HCT116 (cell line): ENCODE measurements around the gene AGRP. TPM values are rescaled to one million over a fixed set of nuclear protein-coding genes. Genes with fewer than 3 reads are reported as not detected.

Experiments
- ATAC-seq: fragments of 200-7000 bp; cut with Tn5 transposase; 2 replicates; pipeline ENCODE4 v1.9.1; 2020; ENCODE audit warnings: mild to moderate bottlenecking, moderate library complexity
- BruUV-seq: library from RNA; stranded (reverse); fragments of 400-500 nt; replicated peaks from 2 replicates; lab custom pipeline; 2021; lab: Mats Ljungman, UMichigan
- CTCF ChIA-PET: fragments of 300-600 bp; sonication (Branson Sonifier 250); formaldehyde crosslinking; loops from one replicate; lab custom pipeline; 2021; ENCODE audit warnings: antibody characterized with exemption; lab: Charles Lee
- POLR2A ChIA-PET: fragments of 300-600, 350-600 bp; sonication (Branson Sonifier 250); formaldehyde crosslinking; loops from one replicate; lab custom pipeline; 2021; ENCODE audit warnings: antibody characterized with exemption; lab: Charles Lee
- RAD21 ChIA-PET, 2 experiments: fragments of 300-600 bp; sonication (Branson Sonifier 250); formaldehyde crosslinking; loops; one replicate each; lab custom pipeline; 2023; ENCODE audit warnings: low total read pairs in 2 of 2; ENCODE audit not compliant: uncharacterized antibody in 2 of 2, unreplicated experiment in 2 of 2, low non-redundant PET in 1 of 2; lab: Charles Lee
- DNase-seq: peaks from one replicate; pipeline ENCODE4 v3.0.0-alpha.2; 2010; ENCODE audit warnings: low read depth, low spot score
- H2AFZ ChIP-seq: fragments of 200-600 bp; shearing (Covaris generic), sonication (generic); 2 replicates; pipeline ENCODE4 v1.6.1; 2017; ENCODE audit warnings: low read depth, mixed run types, mixed read lengths, antibody characterized with exemption, low read length; ENCODE audit not compliant: poor library complexity, severe bottlenecking
- H3K27ac ChIP-seq: 2 replicates; pipeline ENCODE4 v1.5.1; 2012; ENCODE audit warnings: low read depth, low read length
- H3K27me3 ChIP-seq: fragments of 200-600 bp; sonication (generic); 2 replicates; pipeline ENCODE4 v1.6.1; 2016; ENCODE audit warnings: mixed run types, low read length, mixed read lengths; ENCODE audit not compliant: insufficient read depth
- H3K36me3 ChIP-seq, 2 experiments: fragments of 200-500 bp in 1 of 2; fragments of 200-600 bp in 1 of 2; sonication (Bioruptor generic) in 1 of 2; sonication (generic) in 1 of 2; 2 replicates each; pipeline versions ENCODE4 v1.5.1 to v1.6.1; 2014 to 2016; ENCODE audit warnings: low read length in 2 of 2, inconsistent platforms in 1 of 2, mixed read lengths in 1 of 2, mixed run types in 1 of 2; ENCODE audit not compliant: insufficient read depth in 2 of 2, control insufficient read depth in 1 of 2
- H3K4me1 ChIP-seq, 2 experiments: fragments of 200-600 bp in 1 of 2; sonication (generic) in 1 of 2; 2 replicates each; pipeline versions ENCODE4 v1.5.1 to v1.6.1; 2012 to 2017; ENCODE audit warnings: low read length in 2 of 2, inconsistent platforms in 1 of 2, mild to moderate bottlenecking in 1 of 2, mixed read lengths in 1 of 2, mixed run types in 1 of 2, moderate library complexity in 1 of 2; ENCODE audit not compliant: insufficient read depth in 2 of 2, control insufficient read depth in 1 of 2
- H3K4me2 ChIP-seq: fragments of 200-600 bp; sonication (generic); 2 replicates; pipeline ENCODE4 v1.6.1; 2017; ENCODE audit warnings: mixed run types, low read length, mixed read lengths
- H3K4me3 ChIP-seq, 2 experiments: fragments of 200-600 bp in 1 of 2; sonication (generic) in 1 of 2; replicated peaks in 1 of 2; 2 replicates each; pipeline ENCODE4 v1.5.1; 2011 to 2016; ENCODE audit warnings: low read length in 2 of 2, control low read depth in 1 of 2, low read depth in 1 of 2, mild to moderate bottlenecking in 1 of 2, mixed read lengths in 1 of 2, mixed run types in 1 of 2
- H3K79me2 ChIP-seq: fragments of 200-600 bp; sonication (generic); 2 replicates; pipeline ENCODE4 v1.6.1; 2017; ENCODE audit warnings: mild to moderate bottlenecking, mixed run types, low read length, moderate library complexity, mixed read lengths; ENCODE audit not compliant: insufficient read depth
- H3K9ac ChIP-seq: fragments of 200-600 bp; sonication (generic); 2 replicates; pipeline ENCODE4 v1.6.1; 2016; ENCODE audit warnings: low read length, mixed read lengths
- H3K9me2 ChIP-seq: fragments of 200-600 bp; sonication (generic), shearing (Covaris generic); 2 replicates; pipeline ENCODE4 v1.6.1; 2017; ENCODE audit warnings: mixed run types, mild to moderate bottlenecking, moderate library complexity; ENCODE audit not compliant: insufficient read depth
- H3K9me3 ChIP-seq, 2 experiments: fragments of 200-500 bp in 1 of 2; fragments of 200-600 bp in 1 of 2; sonication (Bioruptor generic) in 1 of 2; sonication (generic) in 1 of 2; 2 replicates each; pipeline ENCODE4 v1.6.1; 2014 to 2017; ENCODE audit warnings: low read length in 2 of 2, mixed read lengths in 2 of 2, inconsistent platforms in 1 of 2, low read depth in 1 of 2, mild to moderate bottlenecking in 1 of 2, mixed run types in 1 of 2, moderate library complexity in 1 of 2; ENCODE audit not compliant: control insufficient read depth in 1 of 2, insufficient read depth in 1 of 2
- H4K20me1 ChIP-seq: fragments of 200-600 bp; sonication (generic), shearing (Covaris generic); 2 replicates; pipeline ENCODE4 v1.6.1; 2017; ENCODE audit warnings: mixed run types, mild to moderate bottlenecking, moderate library complexity; ENCODE audit not compliant: insufficient read depth
- CBX3 ChIP-seq: IDR thresholded peaks from 2 replicates; pipeline ENCODE4 v1.6.1; 2012; ENCODE audit warnings: low read depth
- CEBPB ChIP-seq: IDR thresholded peaks from 2 replicates; pipeline ENCODE4 v1.6.1; 2012; ENCODE audit warnings: low read depth
- CTCF ChIP-seq, 3 experiments: fragments of 200-600 bp in 1 of 3; sonication (generic) in 1 of 3; IDR thresholded peaks in 2 of 3; conservative IDR thresholded peaks in 1 of 3; 2 replicates each; pipeline ENCODE4 v1.5.1; 2012 to 2017; ENCODE audit warnings: low read depth in 2 of 3, low read length in 2 of 3, antibody characterized with exemption in 1 of 3, borderline replicate concordance in 1 of 3, control low read depth in 1 of 3, mild to moderate bottlenecking in 1 of 3, mixed read lengths in 1 of 3, mixed run types in 1 of 3, moderate library complexity in 1 of 3; ENCODE audit not compliant: insufficient read depth in 1 of 3
- ELF1 ChIP-seq: IDR thresholded peaks from 2 replicates; pipeline ENCODE4 v1.6.1; 2012; ENCODE audit warnings: low read depth, borderline replicate concordance
- EZH2 ChIP-seq: fragments of 200-600 bp; sonication (generic); IDR thresholded peaks from 2 replicates; pipeline ENCODE4 v1.6.1; 2017; ENCODE audit warnings: antibody characterized with exemption, mixed run types
- FOSL1 ChIP-seq: IDR thresholded peaks from 2 replicates; pipeline ENCODE4 v1.6.1; 2012; ENCODE audit warnings: low read depth
- JUND ChIP-seq: IDR thresholded peaks from 2 replicates; pipeline ENCODE4 v1.6.1; 2012
- POLR2AphosphoS5 ChIP-seq: IDR thresholded peaks from 2 replicates; pipeline ENCODE4 v1.6.1; 2011; ENCODE audit warnings: mild to moderate bottlenecking, low read depth, low read length, moderate library complexity
- RAD21 ChIP-seq: IDR thresholded peaks from 2 replicates; pipeline ENCODE4 v1.6.1; 2012; ENCODE audit warnings: low read depth, mild to moderate bottlenecking
- REST ChIP-seq: IDR thresholded peaks from 2 replicates; pipeline ENCODE4 v1.6.1; 2012; ENCODE audit warnings: low read depth
- TCF7L2 ChIP-seq: IDR thresholded peaks from 2 replicates; pipeline ENCODE4 v1.7.0; 2011; ENCODE audit warnings: borderline replicate concordance, inconsistent platforms; ENCODE audit not compliant: insufficient read depth, insufficient read length; ENCODE audit errors: extremely low read depth
- YY1 ChIP-seq: IDR thresholded peaks from 2 replicates; pipeline ENCODE4 v1.6.1; 2011; ENCODE audit warnings: low read length, low read depth, moderate library complexity, mild to moderate bottlenecking; ENCODE audit not compliant: insufficient replicate concordance; ENCODE audit errors: extremely low read depth
- ZBTB33 ChIP-seq: IDR thresholded peaks from 2 replicates; pipeline ENCODE4 v1.6.1; 2011; ENCODE audit warnings: mild to moderate bottlenecking, low read length, moderate library complexity; ENCODE audit not compliant: insufficient replicate concordance; ENCODE audit errors: extremely low read depth
- ZFX ChIP-seq: fragments of 450-650 bp; IDR thresholded peaks from 2 replicates; pipeline ENCODE4 v1.6.1; 2017
- ZNF274 ChIP-seq: fragments of 200-500 bp; sonication (Bioruptor generic); IDR thresholded peaks from 2 replicates; pipeline ENCODE4 v1.6.1; 2014; ENCODE audit warnings: mild to moderate bottlenecking, low read depth, low read length, inconsistent platforms
- intact Hi-C: fragments of 100-400 bp; cut with micrococcal nuclease; formaldehyde crosslinking; loops from 2 replicates; pipeline ENCODE4 v1.10.0; 2022
- total RNA-seq: library from RNA; stranded (reverse); gene quantifications from one replicate; pipeline ENCODE4 v1.2.1, GENCODE V29; 2021; ENCODE audit not compliant: unreplicated experiment
- TF ChIP-seq, protein P1 (sequence below): IDR thresholded peaks from 2 replicates; pipeline ENCODE4 v1.6.1; 2012

AGRP gene
- total RNA-seq, 1 experiment from 2014 or later, result not detected

DNA sequence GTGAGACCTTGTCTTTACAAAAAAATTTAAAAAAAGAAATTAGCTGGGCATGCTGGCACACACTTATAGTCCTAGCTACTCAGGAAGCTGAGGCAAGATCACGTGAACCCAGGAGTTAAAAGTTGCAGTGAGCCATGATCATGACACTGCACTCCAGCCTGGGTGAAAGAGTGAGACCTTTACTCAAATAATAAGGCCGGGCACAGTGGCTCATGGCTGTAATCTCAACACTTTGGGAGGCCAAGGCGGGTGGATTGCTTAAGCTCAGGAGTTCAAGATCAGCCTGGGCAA lies 33.8 kb upstream of the AGRP start:
- ChIA-PET POLR2A (interaction anchor here (0.7 kb wide), 1 partner anchor 27 kb away, joined by 3 read pairs; no protein-coding TSS in a partner anchor), CTCF (interaction anchor here (0.9 to 4.3 kb wide), 4 partner anchors 11 to 36 kb away, joined by 3 to 40 read pairs (median 4); partner anchors contain the start of gene ATP6V0D1), RAD21 (no interaction called here)
- Histone ChIP-seq H3K4me2 (no peak overlapping the region), H3K9me2 (no peaks in the 10 kb centered on the region), H3K36me3 (no peaks in the 10 kb centered on the region), H2AFZ (no peak overlapping the region), H3K79me2 (no peaks in the 10 kb centered on the region), H3K4me3 (no peak overlapping the region), H3K4me1 (peaks cover 0 to 29% of the 10 kb centered on the region in 2 experiments; a peak in 3 of 4 replicates), H3K27ac (no peak overlapping the region), H3K27me3 (no peaks in the 10 kb centered on the region), H4K20me1 (no peaks in the 10 kb centered on the region), H3K9me3 (no peaks in the 10 kb centered on the region), H3K9ac (no peak overlapping the region)
- intact Hi-C loops, result no loop called here
- no TSS peak for BruUV-seq
- ATAC-seq, result no peak
- no peak for TF ChIP-seq CTCF (IDR thresholded peaks at IDR 0.05 in 2 of 3, conservative IDR thresholded peaks at IDR 0.05 in 1 of 3; ENCODE audit: borderline replicate concordance in 1 of 3, insufficient read depth in 1 of 3, low read depth in 2 of 3, low read length in 2 of 3)
- TF ChIP-seq FOSL1, result no peak
- TF ChIP-seq, protein P1, sequence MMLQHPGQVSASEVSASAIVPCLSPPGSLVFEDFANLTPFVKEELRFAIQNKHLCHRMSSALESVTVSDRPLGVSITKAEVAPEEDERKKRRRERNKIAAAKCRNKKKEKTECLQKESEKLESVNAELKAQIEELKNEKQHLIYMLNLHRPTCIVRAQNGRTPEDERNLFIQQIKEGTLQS, result no peak
- no peak for TF ChIP-seq REST
- TF ChIP-seq ELF1, result no peak
- no peak for TF ChIP-seq ZFX
- TF ChIP-seq ZNF274, result no peak
- no peak for TF ChIP-seq ZBTB33
- TF ChIP-seq POLR2AphosphoS5, result no peak
- no peak for TF ChIP-seq EZH2
- no peak for TF ChIP-seq RAD21
- TF ChIP-seq TCF7L2, result no peak
- TF ChIP-seq CBX3, result no peak
- TF ChIP-seq CEBPB, result no peak
- no peak for TF ChIP-seq JUND
- no peak for TF ChIP-seq YY1
- no peak for DNase-seq
